Nephron (organoid): ENCODE results near the gene NR3C2.
"Not testable (repeated sequence)": the region's sequence is repeated elsewhere in the genome, so short reads cannot be mapped to it uniquely, and the experiment has no call there.

Source experiments
- H3K27ac Mint-ChIP-seq, 3 experiments: 2 replicates each; pipeline ENCODE4 v1.8.0; 2020; ENCODE audit warnings: mixed read lengths in 3 of 3, mild to moderate bottlenecking in 2 of 3, moderate library complexity in 1 of 3
- H3K27me3 Mint-ChIP-seq: 2 replicates; pipeline ENCODE4 v1.8.0; 2021; ENCODE audit warnings: low read depth, mild to moderate bottlenecking, moderate library complexity, mixed read lengths
- H3K36me3 Mint-ChIP-seq: 2 replicates; pipeline ENCODE4 v1.8.0; 2020; ENCODE audit warnings: low read depth, mixed read lengths
- H3K4me1 Mint-ChIP-seq: 2 replicates; pipeline ENCODE4 v1.8.0; 2020; ENCODE audit warnings: mixed read lengths
- H3K4me3 Mint-ChIP-seq, 3 experiments: 2 replicates each; pipeline ENCODE4 v1.8.0; 2020; ENCODE audit warnings: mild to moderate bottlenecking in 3 of 3, mixed read lengths in 3 of 3, moderate library complexity in 2 of 3
- H3K9me3 Mint-ChIP-seq: 2 replicates; pipeline ENCODE4 v1.8.0; 2020; ENCODE audit warnings: mixed read lengths
- CTCF ChIP-seq, 3 experiments: fragments of 200-600 bp; sonication (generic); IDR thresholded peaks; one replicate each; pipeline ENCODE4 v1.5.0; 2021; ENCODE audit warnings: antibody characterized with exemption in 3 of 3; ENCODE audit not compliant: unreplicated experiment in 3 of 3

The NR3C2 gene

GRCh38 chr4:148089624-148090023, 352.6 kb downstream of the NR3C2 start:
- Mint-ChIP-seq H3K36me3 (peaks cover 7% of the 10 kb centered on the region), H3K4me3 (no peak overlapping the region), H3K9me3 (peaks cover 18% of the 10 kb centered on the region)

GRCh38 chr4:148083073-148083472, 359.1 kb downstream of the NR3C2 start:
- H3K4me3 Mint-ChIP-seq, H3K27me3 Mint-ChIP-seq, H3K27ac Mint-ChIP-seq, H3K4me1 Mint-ChIP-seq: not testable (repeated sequence)
- peaks cover 49% of the 10 kb centered on the region for H3K36me3 Mint-ChIP-seq
- H3K9me3 Mint-ChIP-seq, result peaks cover 31% of the 10 kb centered on the region

More at GRCh38 chr4:148089624-148090023, 352.6 kb downstream of the NR3C2 start:
- Mint-ChIP-seq H3K27me3 (no peaks in the 10 kb centered on the region), H3K27ac (no peak overlapping the region), H3K4me1 (peaks cover 8% of the 10 kb centered on the region)
- no peak for TF ChIP-seq CTCF (IDR thresholded peaks at IDR 0.05; ENCODE audit: unreplicated experiment in 3 of 3)

GRCh38 chr4:148081745-148082144, 360.5 kb downstream of the NR3C2 start:
- H3K4me3 Mint-ChIP-seq, result no peak overlapping the region
- no peak overlapping the region for H3K27ac Mint-ChIP-seq
- peaks cover 26% of the 10 kb centered on the region for H3K9me3 Mint-ChIP-seq
- no peak for TF ChIP-seq CTCF (IDR thresholded peaks at IDR 0.05; ENCODE audit: unreplicated experiment in 3 of 3)
- H3K36me3 Mint-ChIP-seq, result peaks cover 58% of the 10 kb centered on the region
- peaks cover 6% of the 10 kb centered on the region for H3K4me1 Mint-ChIP-seq
- H3K27me3 Mint-ChIP-seq, result no peaks in the 10 kb centered on the region

- Mint-ChIP-seq H3K4me3 (no peak overlapping the region), H3K9me3 (peaks cover 27% of the 10 kb centered on the region), H3K4me1 (peaks cover 6% of the 10 kb centered on the region), H3K36me3 (peaks cover 62% of the 10 kb centered on the region), H3K27ac (no peak overlapping the region), H3K27me3 (no peaks in the 10 kb centered on the region)
- no peak for TF ChIP-seq CTCF (IDR thresholded peaks at IDR 0.05; ENCODE audit: unreplicated experiment in 3 of 3)
Measured at GRCh38 chr4:148081267-148081666, 360.9 kb downstream of the NR3C2 start.

- Mint-ChIP-seq H3K27me3 (no peaks in the 10 kb centered on the region), H3K4me1 (peaks cover 6% of the 10 kb centered on the region), H3K27ac (no peak overlapping the region), H3K4me3 (no peak overlapping the region), H3K36me3 (peaks cover 70% of the 10 kb centered on the region), H3K9me3 (peaks cover 29% of the 10 kb centered on the region)
- no peak for TF ChIP-seq CTCF (IDR thresholded peaks at IDR 0.05; ENCODE audit: unreplicated experiment in 3 of 3)
Measured at GRCh38 chr4:148079961-148080360, 362.3 kb downstream of the NR3C2 start.

- peaks cover 3% of the 10 kb centered on the region for H3K27me3 Mint-ChIP-seq
- H3K27ac Mint-ChIP-seq, result no peak overlapping the region
- H3K36me3 Mint-ChIP-seq, result peaks cover 72% of the 10 kb centered on the region
- peaks cover 20% of the 10 kb centered on the region for H3K9me3 Mint-ChIP-seq
- no peak for TF ChIP-seq CTCF (IDR thresholded peaks at IDR 0.05; ENCODE audit: unreplicated experiment in 3 of 3)
- H3K4me1 Mint-ChIP-seq, result peaks cover 6% of the 10 kb centered on the region
- H3K4me3 Mint-ChIP-seq, result no peak overlapping the region
Measured at GRCh38 chr4:148078061-148078460, 364.2 kb downstream of the NR3C2 start.
